NCI-H146 (cell line): ENCODE results near the gene RPIA.
"Not testable (repeated sequence)": the region's sequence is repeated elsewhere in the genome, so short reads cannot be mapped to it uniquely, and the experiment has no call there.

Source experiments
- DNase-seq: peaks from one replicate; lab custom pipeline; 2025; lab: John Stamatoyannopoulos, UW

Gene RPIA

GRCh38 chr2:88691339-88692183 lies at the start of gene RPIA:
RPIA (plus strand) TSS chr2:88691673; CDS start chr2:88691699, 26 bp downstream.
- DNase-seq, result peak; percentile 99

GRCh38 chr2:88642278-88642677 lies 49.2 kb upstream of the RPIA start:
- no peak for DNase-seq

GRCh38 chr2:88645291-88645882 lies 46.1 kb upstream of the RPIA start:
- DNase-seq, result not testable (repeated sequence)

GRCh38 chr2:88651646-88652045 lies 39.8 kb upstream of the RPIA start:
- DNase-seq, result no peak

GRCh38 chr2:88654714-88655113 lies 36.8 kb upstream of the RPIA start:
- no peak for DNase-seq

- DNase-seq, result no peak
Observed at GRCh38 chr2:88656690-88657089, 34.8 kb upstream of the RPIA start.

GRCh38 chr2:88657131-88657530 lies 34.3 kb upstream of the RPIA start:
- DNase-seq, result no peak

- DNase-seq, result no peak
Observed at GRCh38 chr2:88658326-88658725, 33.1 kb upstream of the RPIA start.

- no peak for DNase-seq
Observed at GRCh38 chr2:88658881-88659537, 32.5 kb upstream of the RPIA start.

GRCh38 chr2:88659538-88659915 lies 31.9 kb upstream of the RPIA start:
- peak; percentile 78 for DNase-seq

GRCh38 chr2:88660622-88661021 lies 30.9 kb upstream of the RPIA start:
- no peak for DNase-seq

GRCh38 chr2:88666576-88666975 lies 24.9 kb upstream of the RPIA start:
- DNase-seq, result no peak

GRCh38 chr2:88667219-88667618 lies 24.3 kb upstream of the RPIA start:
- DNase-seq, result no peak

GRCh38 chr2:88668862-88669261 lies 22.6 kb upstream of the RPIA start:
- no peak for DNase-seq

GRCh38 chr2:88669482-88670214 lies 21.8 kb upstream of the RPIA start:
- DNase-seq, result peak; percentile 64

- DNase-seq, result peak; percentile 60
Observed at GRCh38 chr2:88671786-88672427, 19.6 kb upstream of the RPIA start.

- no peak for DNase-seq
Observed at GRCh38 chr2:88673363-88673762, 18.1 kb upstream of the RPIA start.

- DNase-seq, result no peak
Observed at GRCh38 chr2:88680266-88680902, 11.1 kb upstream of the RPIA start.

GRCh38 chr2:88680916-88681315 lies 10.6 kb upstream of the RPIA start:
- no peak for DNase-seq

- no peak for DNase-seq
Observed at GRCh38 chr2:88683160-88684021, 8.1 kb upstream of the RPIA start.
